HG02943 (cell line): Measurements from ENCODE around the gene RBPMS2.
A peak's percentile ranks its signal among the peaks of the same experiment; 100 is the strongest.
"Not testable (repeated sequence)": the region's sequence is repeated elsewhere in the genome, so short reads cannot be mapped to it uniquely, and the experiment has no call there.

Experiments
- ATAC-seq: cut with Tn5 transposase; IDR thresholded peaks from one replicate; pipeline ENCODE4 v1.9.1; 2021; ENCODE audit warnings: mild to moderate bottlenecking, low read depth, moderate library complexity; ENCODE audit not compliant: unreplicated experiment

RBPMS2 gene

GRCh38 chr15:64755427-64755940, 19.9 kb downstream of the RBPMS2 start:
- ATAC-seq = no peak

- ATAC-seq = peak; percentile 56
Measured at GRCh38 chr15:64754663-64755426, 20.5 kb downstream of the RBPMS2 start.

GRCh38 chr15:64753480-64754185, 21.8 kb downstream of the RBPMS2 start:
- ATAC-seq = no peak

GRCh38 chr15:64751464-64751863, 23.9 kb downstream of the RBPMS2 start:
- no peak for ATAC-seq

- ATAC-seq = no peak
Measured at GRCh38 chr15:64749999-64750657, 25.3 kb downstream of the RBPMS2 start.

- ATAC-seq = no peak
Measured at GRCh38 chr15:64749167-64749566, 26.2 kb downstream of the RBPMS2 start.

- ATAC-seq = no peak
Measured at GRCh38 chr15:64748251-64748650, 27.1 kb downstream of the RBPMS2 start.

- no peak for ATAC-seq
Measured at GRCh38 chr15:64747578-64747977, 27.8 kb downstream of the RBPMS2 start.

- no peak for ATAC-seq
Measured at GRCh38 chr15:64746921-64747320, 28.5 kb downstream of the RBPMS2 start.

- ATAC-seq = no peak
Measured at GRCh38 chr15:64746356-64746755, 29.0 kb downstream of the RBPMS2 start.

GRCh38 chr15:64743691-64744090, 31.7 kb downstream of the RBPMS2 start:
- ATAC-seq = no peak

- no peak for ATAC-seq
Measured at GRCh38 chr15:64742921-64743320, 32.5 kb downstream of the RBPMS2 start.

GRCh38 chr15:64742385-64742784, 33.0 kb downstream of the RBPMS2 start:
- ATAC-seq = no peak

GRCh38 chr15:64741708-64742107, 33.7 kb downstream of the RBPMS2 start:
- not testable (repeated sequence) for ATAC-seq

- ATAC-seq = no peak
Measured at GRCh38 chr15:64740311-64741170, 34.8 kb downstream of the RBPMS2 start.

GRCh38 chr15:64739577-64740143, 35.7 kb downstream of the RBPMS2 start:
- ATAC-seq = no peak

GRCh38 chr15:64739156-64739555, 36.2 kb downstream of the RBPMS2 start:
- ATAC-seq = no peak

GRCh38 chr15:64738226-64739095, 36.9 kb downstream of the RBPMS2 start:
- no peak for ATAC-seq
